HG03196 (cell line): ENCODE results near the gene EFCAB7.
A peak's percentile ranks its signal among the peaks of the same experiment; 100 is the strongest.

Experiments used
- ATAC-seq: cut with Tn5 transposase; IDR thresholded peaks from one replicate; pipeline ENCODE4 v1.9.1; 2021; ENCODE audit not compliant: unreplicated experiment

EFCAB7 gene

GRCh38 chr1:63601912-63602311, 78.6 kb downstream of the EFCAB7 start:
- no peak for ATAC-seq

- ATAC-seq, result no peak
Observed at GRCh38 chr1:63602629-63603028, 79.3 kb downstream of the EFCAB7 start.

- ATAC-seq, result no peak
Observed at GRCh38 chr1:63603810-63604209, 80.5 kb downstream of the EFCAB7 start.

GRCh38 chr1:63607322-63607721, 84.0 kb downstream of the EFCAB7 start:
- ATAC-seq, result no peak

GRCh38 chr1:63611231-63611630, 87.9 kb downstream of the EFCAB7 start:
- ATAC-seq, result no peak

GRCh38 chr1:63612564-63612963, 89.2 kb downstream of the EFCAB7 start:
- no peak for ATAC-seq

- ATAC-seq, result no peak
Observed at GRCh38 chr1:63612971-63613370, 89.6 kb downstream of the EFCAB7 start.

- peak; percentile 69 for ATAC-seq
Observed at GRCh38 chr1:63615768-63616420, 92.6 kb downstream of the EFCAB7 start.

- no peak for ATAC-seq
Observed at GRCh38 chr1:63617450-63617849, 94.1 kb downstream of the EFCAB7 start.

- no peak for ATAC-seq
Observed at GRCh38 chr1:63618011-63618410, 94.7 kb downstream of the EFCAB7 start.

GRCh38 chr1:63619558-63619957, 96.2 kb downstream of the EFCAB7 start:
- no peak for ATAC-seq

- no peak for ATAC-seq
Observed at GRCh38 chr1:63620671-63621070, 97.3 kb downstream of the EFCAB7 start.

GRCh38 chr1:63621075-63621474, 97.8 kb downstream of the EFCAB7 start:
- no peak for ATAC-seq

GRCh38 chr1:63621698-63622097, 98.4 kb downstream of the EFCAB7 start:
- ATAC-seq, result no peak
